DOHH2 (cell line): ENCODE measurements around the gene SFRP5.

ENCODE experiments used
- EZH2phosphoT487 ChIP-seq: fragments of 200-600 bp; sonication (generic); IDR thresholded peaks from 2 replicates; pipeline ENCODE4 v1.6.1; 2017; ENCODE audit warnings: borderline replicate concordance, mild to moderate bottlenecking, antibody characterized with exemption, low read length, moderate library complexity, mixed read lengths
- TF ChIP-seq, protein P1 (sequence below): fragments of 200-600 bp; sonication (generic); IDR thresholded peaks from one replicate; pipeline ENCODE4 v1.5.1; 2014; ENCODE audit warnings: antibody characterized with exemption, mild to moderate bottlenecking, low read depth, low read length; ENCODE audit not compliant: poor library complexity, severe bottlenecking

DNA sequence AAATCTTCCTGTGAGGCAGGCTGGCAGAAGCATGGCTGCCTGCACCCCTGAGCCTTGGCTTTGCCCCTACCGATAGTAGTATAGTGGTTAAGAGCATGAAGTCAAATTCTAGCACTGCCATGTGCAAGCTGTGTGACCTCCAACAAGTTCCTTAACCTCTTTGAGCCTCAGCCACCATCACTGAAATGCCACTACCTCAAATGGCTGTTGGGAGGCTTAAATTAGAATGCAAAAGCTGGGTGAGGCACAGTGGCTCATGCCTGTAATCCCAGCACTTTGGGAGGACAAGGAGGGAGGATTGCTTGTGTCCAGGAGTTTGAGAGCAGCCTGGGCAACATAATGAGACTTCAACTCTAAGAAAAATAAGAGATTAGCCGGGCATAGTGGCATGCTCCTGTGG lies 8.4 kb downstream of the SFRP5 start:
- TF ChIP-seq, protein P1, sequence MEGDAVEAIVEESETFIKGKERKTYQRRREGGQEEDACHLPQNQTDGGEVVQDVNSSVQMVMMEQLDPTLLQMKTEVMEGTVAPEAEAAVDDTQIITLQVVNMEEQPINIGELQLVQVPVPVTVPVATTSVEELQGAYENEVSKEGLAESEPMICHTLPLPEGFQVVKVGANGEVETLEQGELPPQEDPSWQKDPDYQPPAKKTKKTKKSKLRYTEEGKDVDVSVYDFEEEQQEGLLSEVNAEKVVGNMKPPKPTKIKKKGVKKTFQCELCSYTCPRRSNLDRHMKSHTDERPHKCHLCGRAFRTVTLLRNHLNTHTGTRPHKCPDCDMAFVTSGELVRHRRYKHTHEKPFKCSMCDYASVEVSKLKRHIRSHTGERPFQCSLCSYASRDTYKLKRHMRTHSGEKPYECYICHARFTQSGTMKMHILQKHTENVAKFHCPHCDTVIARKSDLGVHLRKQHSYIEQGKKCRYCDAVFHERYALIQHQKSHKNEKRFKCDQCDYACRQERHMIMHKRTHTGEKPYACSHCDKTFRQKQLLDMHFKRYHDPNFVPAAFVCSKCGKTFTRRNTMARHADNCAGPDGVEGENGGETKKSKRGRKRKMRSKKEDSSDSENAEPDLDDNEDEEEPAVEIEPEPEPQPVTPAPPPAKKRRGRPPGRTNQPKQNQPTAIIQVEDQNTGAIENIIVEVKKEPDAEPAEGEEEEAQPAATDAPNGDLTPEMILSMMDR, result no peak
- no peak for TF ChIP-seq EZH2phosphoT487
